HG02623 (cell line): Measurements from ENCODE around the gene ARSK.

Experiments
- ATAC-seq: cut with Tn5 transposase; IDR thresholded peaks from one replicate; pipeline ENCODE4 v1.9.1; 2021; ENCODE audit warnings: moderate library complexity; ENCODE audit not compliant: unreplicated experiment

ARSK gene, protein sequence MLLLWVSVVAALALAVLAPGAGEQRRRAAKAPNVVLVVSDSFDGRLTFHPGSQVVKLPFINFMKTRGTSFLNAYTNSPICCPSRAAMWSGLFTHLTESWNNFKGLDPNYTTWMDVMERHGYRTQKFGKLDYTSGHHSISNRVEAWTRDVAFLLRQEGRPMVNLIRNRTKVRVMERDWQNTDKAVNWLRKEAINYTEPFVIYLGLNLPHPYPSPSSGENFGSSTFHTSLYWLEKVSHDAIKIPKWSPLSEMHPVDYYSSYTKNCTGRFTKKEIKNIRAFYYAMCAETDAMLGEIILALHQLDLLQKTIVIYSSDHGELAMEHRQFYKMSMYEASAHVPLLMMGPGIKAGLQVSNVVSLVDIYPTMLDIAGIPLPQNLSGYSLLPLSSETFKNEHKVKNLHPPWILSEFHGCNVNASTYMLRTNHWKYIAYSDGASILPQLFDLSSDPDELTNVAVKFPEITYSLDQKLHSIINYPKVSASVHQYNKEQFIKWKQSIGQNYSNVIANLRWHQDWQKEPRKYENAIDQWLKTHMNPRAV

DNA sequence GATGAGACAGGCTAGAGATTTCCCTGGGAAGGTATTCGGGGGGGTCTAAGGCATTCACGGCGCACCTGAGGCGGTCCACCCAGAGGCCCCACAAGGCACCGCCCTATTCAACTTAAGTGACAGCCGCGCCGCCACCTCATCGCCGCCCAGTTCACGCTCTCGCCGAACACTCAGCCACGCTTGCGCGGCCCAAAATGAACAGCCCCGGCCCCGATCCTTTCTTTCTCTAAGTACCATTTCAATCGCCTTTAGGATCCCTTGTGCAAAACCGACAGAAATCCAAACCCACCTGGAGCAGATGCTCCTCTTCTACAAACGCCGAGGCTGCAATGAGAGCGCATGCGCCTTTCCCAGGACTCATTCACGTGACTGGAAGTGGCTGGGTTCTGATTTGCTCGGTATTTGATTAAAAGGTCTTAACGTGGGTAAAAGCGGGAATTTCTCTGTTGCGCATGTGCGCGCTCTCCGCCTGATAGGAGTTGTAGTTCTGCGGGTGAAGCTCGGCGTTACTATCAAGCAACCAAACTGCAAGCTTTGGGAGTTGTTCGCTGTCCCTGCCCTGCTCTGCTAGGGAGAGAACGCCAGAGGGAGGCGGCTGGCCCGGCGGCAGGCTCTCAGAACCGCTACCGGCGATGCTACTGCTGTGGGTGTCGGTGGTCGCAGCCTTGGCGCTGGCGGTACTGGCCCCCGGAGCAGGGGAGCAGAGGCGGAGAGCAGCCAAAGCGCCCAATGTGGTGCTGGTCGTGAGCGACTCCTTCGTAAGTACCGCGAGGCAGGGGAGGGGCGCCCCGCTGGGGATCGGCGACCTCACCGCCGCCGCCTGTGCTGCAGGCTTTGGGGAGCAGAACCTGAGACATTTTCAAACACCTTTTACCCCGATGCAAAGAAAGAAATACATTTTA lies at the start of gene ARSK, which contains the start of gene SKIC3:
Gene ARSK (plus strand): TSS at position 455 of the 902 bp plus-strand sequence. CDS start 178 bp downstream, at position 633.
Gene SKIC3 (minus strand): TSS at position 331 of the 902 bp plus-strand sequence. CDS start 7,827 bp downstream, outside the sequence.
- peak; percentile 87 for ATAC-seq

DNA sequence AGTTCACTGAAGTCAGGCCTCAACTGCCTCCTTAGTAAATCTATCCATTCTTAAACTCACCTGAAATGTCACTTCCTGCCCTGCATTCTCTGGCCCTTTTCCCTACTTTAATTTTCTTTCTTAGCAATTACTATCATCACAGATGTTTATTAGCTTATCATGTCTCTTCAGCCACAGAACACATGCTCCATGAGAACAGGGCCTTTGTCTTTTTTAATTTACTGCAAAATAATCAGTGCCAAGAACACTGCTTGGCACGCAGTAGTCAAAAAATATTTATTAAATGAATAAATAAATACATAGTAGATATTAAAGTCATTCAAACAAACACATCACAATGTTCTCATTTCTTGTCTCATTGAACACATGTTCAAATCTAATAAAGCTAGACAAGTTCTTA lies 46.4 kb upstream of the ARSK start:
- no peak for ATAC-seq

DNA sequence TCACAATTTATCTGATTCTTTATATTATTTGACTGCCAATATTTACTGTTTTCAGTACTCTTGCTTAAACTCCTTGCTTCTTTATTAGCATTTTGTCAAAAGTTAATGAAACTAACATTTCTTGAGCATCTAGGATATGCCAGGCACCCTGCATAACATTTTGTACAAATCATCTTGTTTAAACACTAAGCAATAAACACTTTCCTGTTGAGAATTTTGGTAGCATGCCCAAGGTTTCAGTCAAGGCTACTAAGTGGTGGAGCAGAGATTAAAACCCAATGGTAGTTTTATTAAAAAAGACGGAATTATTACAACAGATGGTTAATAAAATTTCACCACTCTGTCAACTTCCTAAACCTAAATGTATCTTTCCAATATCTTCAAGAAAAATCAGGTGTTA lies 43.3 kb upstream of the ARSK start:
- no peak for ATAC-seq

DNA sequence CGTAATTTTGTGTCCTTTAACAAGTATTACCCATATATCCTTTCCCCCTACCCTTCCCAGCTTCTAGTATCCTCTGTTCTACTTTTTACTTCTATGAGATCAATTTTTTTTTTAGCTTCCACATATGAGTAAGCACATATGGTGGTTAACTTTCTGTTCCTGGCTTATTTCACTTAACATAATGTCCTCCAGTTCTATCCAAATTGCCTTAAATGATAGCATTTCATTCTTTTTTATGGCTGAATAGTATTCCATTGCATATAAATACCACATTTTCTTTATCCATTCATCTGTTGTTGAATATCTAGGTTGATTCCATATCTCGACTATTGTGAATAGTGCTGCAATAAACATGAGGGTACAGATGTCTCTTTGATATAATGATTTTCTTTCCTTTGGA lies 36.5 kb upstream of the ARSK start:
- ATAC-seq, result no peak

DNA sequence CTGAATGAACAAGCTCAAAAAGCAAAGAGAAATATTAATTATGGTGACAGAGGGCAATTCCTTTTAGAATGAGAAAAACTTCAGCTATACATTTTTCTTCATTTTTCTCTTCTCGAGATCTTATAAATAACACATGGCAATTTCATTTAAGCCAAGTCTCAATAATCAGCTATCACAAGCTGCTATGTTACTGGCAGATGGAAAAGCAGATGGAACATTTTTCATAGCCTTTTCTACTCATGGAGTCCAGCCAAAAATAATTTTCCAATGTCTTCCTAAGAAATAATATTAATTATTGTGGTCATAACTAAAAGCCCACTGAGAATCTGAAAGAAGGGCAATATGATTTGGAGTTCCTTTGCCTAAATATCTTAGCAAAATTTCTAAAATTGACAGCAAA lies 35.8 kb upstream of the ARSK start:
- no peak for ATAC-seq

DNA sequence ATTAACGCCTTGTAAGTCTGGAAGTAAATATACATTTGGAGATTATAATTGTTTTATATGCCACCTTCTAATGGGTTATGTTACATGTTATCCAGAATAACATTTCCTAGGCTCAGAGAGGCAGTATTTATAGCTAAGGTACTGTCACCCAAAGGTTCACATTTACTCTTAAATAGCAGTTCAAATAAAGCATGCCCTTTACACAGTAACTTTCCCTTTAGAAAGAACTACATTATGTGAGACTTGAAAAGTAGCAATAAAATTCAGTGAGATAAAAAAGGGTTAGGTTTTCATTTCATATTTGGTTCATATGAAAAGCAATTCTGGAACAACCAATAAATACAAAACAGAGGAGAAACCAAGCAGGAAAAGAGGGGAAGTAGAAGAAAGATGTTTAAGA lies 35.2 kb upstream of the ARSK start:
- no peak for ATAC-seq

DNA sequence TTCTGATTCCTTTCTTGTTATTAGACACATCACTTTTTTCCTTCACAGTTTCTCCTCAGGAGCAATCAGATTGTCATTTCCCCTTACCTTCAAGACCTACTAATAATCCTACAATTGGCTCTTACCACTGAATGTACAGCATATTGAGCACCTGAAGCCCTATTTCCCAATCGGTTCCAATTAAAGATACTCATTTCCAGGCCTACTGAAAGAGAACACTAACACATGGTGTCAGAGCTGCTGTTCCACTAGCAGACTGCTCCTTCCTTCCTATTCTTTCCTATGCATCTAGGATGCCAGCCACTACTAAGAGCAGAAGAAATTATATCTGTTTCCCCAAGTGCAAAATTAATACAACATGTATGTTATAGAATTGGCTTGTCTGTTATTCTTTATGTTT lies 34.7 kb upstream of the ARSK start:
- no peak for ATAC-seq

DNA sequence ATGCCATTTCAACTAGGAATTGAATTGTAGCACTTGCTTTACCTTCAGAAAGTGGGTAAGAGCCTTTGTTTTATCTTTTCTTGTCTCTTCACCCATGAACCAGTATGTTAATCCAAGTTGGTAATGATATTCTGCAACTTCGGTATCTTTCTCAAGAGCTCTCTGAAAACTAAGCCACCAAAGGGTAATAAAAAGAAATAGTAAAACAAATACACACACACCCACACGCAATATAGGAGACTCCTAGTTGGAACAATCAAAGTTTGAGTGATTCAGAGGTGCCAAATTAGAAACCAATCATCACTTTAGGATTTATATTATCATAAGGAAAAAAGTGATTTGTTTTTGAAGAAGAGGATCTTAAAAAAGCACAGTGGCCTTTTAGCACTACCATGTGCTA lies 30.5 kb upstream of the ARSK start:
- no peak for ATAC-seq

DNA sequence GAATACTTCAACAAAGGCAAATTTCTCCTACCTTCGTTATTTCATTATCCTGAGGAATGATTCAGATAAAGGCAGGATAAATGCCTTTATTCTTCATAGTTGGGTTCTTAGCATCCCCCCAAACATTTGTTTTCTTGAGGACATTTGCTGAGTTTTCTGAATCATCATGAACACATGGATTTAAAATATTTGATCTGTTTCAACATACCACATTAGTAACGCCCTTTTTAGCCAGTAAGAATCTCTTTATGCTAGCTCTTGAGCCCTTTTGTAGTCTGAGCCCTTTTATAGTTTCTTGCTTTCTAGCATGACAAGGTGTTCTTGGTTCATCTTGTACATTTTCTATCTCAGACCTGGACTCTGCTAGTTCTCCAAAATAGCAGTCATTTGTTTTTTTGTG lies 28.0 kb upstream of the ARSK start:
- ATAC-seq, result no peak

DNA sequence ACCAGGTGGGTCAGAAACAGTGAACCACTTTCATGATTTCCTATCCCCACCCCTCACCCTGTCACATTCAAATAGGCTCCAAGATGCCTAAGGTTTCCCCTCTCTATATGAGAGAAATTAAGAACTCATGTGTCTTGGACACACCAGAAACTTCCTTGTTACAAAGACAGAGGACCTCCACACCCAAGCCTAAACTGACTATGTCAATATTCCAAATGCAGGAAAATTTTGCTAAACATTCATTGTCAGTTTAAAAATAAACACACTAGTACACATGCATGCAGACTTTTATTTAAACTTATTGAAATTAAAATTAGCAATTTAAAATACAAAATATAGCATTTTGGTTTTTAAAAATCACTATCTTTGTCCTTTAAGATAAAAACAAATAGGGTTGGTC lies 26.3 kb upstream of the ARSK start:
- no peak for ATAC-seq

DNA sequence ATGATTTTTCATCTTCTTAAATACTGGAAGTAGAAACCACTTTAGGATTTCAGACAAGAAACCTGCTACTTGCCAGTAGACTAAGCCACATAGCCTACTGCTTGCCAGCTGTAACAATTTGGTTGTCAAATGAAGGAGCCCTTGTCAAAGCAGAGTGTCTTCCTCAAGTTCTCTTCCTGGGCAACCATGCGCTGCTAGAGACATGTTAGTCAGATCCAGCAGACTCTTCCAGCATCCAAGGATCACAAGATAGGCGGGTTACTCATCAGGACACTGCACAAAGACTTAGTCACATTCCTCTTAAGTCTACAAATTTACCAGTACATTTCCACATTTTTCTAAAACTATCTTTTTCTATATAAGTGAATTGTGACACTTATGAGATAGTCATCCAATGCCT lies 24.5 kb upstream of the ARSK start:
- no peak for ATAC-seq

DNA sequence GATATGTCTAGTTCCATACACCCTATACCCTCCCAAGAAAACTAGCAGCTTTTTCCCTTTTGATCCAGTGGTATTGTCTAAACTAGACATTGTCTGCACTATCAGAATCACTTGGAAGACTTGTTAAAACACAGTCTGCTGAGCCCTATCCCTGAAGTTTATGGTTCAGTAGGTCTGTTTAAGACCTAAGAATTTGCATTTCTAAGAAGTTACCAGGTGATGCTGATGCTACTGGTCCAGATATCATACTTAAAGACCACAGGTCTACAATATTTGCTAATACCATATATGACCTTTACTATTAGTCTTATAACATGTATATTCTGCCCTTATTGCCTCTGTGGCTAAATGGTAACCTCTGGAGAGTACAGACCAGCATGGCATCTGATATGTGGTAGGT lies 23.4 kb upstream of the ARSK start:
- ATAC-seq, result no peak

DNA sequence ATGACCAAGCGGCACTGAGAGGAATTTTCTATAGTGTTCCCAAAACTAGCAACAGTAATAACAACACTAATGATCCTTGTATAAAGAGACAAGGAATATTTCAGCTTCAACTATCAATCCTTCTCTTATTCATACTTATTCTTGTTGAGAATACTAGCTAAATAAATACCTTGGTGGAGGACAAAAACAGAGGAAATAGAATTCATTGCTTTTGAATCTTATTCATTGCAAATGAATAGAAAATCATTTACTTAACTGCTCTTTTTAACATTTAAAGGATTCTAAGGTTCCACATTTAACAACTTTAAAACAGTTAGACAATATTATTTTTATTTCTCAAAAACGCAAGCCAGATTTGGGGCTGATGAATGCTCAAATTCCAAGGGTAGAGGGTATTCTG lies 22.5 kb upstream of the ARSK start:
- ATAC-seq, result no peak

DNA sequence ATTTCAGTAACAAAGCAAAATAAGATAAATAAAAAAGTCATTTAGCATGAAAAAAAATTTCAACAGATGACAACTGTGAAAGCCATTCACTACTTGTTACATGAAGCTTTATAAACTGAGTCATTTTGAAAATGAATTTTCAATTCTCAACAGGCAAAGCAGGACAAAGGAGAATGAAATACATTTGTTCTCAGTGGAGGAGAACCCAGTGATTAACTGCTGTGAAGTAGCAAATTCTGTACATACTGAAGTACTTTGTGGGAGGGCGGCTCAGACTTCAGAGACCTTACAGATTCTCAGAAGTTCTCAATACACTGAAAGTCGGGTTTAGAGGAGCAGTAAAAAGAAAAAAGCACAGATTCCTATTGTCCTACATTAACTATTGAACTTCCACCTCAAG lies 21.8 kb upstream of the ARSK start:
- ATAC-seq, result no peak

DNA sequence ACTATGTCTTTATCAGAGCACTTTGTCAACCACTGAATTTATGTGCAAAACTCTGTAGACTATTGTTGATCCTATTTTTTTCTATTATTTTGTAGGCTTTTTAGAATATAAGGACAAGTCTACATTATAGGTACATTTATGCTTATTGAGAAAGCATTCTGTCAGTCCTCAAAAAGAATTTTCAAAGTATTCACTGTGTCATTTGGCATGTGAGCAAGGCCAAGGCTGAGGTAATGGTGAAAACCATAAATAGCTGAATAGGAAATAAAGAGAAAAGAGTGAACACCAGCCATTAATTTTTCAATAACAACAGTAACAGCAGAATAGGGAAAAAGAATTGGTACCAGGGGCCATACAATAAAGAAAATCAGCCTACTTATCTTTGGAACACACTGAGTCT lies 21.1 kb upstream of the ARSK start:
- no peak for ATAC-seq

DNA sequence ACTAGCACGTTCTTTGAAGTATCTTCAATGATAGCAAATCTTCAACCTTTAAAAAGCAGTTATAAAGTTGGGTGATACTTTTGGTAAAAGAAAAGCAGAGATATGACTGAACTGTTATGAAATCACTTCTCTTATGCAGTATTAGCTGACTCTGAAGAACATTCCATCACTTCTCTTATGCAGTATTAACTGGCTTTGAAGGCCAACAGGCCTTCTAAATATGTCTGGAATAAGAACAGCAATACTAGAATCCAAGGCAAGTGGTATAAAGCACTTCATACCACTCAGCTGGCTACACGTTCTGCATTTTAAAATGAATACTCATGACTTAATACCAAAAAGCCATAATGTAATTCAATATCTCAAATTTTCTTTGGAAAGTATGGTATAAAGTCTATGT lies 17.4 kb upstream of the ARSK start:
- ATAC-seq, result no peak

DNA sequence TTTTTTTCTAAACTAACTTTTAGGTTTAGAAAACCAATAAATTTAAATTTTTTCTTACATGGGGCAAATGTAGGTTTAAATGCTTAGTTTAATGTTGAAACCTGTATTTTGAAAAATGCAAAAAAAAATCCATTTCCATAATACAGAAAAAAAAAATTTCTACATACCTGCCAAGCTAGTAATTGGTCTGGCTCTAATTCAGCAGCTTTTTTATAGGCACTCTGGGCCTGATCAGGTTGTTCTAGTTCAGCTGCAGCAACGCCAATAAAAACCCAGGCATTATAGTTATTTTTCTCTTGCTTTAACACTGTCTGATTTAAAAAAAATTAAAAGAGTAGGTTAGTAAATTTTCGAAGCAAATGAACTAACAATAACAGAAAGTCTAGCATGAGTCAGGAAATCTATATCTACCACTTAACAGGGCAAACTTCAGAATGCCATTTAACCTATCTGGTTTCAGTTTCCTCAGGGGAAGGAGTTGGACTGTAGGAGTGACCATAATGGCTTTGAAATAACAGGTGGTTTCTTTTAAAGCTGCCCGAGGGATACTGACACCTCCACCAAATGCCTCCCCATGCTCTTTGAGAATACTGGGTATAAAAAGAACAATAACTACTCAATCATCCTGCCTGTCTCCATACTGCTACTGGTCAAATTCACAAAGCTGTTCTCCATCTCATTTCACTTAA lies 11.7 kb upstream of the ARSK start:
- no peak for ATAC-seq

DNA sequence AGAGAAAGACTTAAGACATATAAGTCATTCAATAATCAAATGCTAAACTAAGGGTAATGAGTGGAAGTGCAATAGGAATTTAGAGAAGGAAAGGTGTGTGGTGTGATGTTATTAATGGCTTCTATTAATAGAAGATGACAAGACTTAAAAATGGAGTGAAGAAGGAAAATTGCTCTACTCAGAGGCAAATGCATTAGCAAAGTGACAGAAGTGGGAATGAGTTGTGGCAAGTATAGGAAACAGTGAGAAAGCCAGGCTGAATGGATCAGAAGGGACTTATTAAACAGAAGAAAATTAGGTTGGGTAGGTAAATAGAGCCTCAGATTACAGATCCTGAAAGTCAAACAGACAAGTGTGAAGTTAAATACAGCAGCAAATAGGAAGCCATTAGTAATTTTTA lies 5.9 kb upstream of the ARSK start:
- no peak for ATAC-seq

DNA sequence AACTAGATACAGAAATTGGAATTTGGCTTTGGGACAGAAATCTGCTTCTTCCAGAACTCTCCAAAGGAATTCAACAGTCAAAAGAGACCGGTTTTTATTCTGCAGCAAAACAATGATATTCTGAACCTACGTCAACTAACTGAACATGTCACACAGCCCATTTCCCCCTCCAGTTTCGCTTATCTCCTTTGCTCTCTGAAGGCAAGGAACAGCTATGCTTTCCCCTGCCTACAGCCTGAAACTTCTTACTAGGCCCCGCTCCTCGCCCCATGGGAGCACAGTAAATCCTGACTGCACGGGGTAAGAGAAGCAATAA lies 612 bp upstream of the ARSK start:
- ATAC-seq, result peak; percentile 20

DNA sequence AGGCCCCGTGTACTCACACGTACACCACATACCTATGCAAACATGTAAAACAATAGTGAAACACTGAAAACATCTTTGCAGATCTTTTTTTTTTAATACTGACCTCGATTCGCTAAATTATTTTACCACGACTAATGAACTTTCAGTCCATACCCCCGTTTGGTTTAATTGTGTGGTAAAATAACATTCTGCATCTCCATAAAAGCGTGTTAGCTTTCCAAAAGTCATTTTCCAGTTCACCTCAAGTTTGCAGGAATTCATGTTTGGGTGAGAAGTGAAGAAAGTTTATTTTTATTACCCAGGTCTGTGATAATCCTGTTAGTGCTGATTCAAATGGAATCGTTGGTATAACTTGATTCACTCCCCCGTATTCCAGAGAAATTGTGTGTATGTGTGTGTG lies 652 bp downstream of the ARSK start:
- ATAC-seq, result no peak

DNA sequence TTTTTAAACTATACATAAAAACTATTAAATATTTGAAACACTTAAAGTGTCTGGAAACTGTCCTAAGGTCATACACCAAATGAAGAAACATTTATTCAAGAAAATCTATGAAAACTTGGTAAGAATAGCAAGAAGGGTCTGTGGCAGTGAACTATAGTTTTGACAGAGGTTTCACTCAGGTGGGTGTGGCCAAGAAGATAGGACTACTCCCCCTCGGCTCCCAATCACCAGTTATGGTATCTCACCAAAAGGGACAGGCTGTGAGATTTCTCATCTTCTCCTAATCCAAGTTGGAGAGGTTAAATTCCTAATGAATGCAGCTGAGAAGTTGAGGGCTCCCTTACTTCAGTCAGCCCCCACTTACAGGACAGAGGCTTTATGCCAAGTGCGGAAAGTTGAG lies 2.9 kb downstream of the ARSK start:
- ATAC-seq, result no peak
